ENCODE results near the gene GRIN2B. TPM values are rescaled to one million over a fixed set of nuclear protein-coding genes. Genes with fewer than 3 reads are reported as not detected.

GRIN2B gene
- polyA plus RNA-seq, 1 donor (not counting 4 experiments of a cell fraction or from before 2014, with no cell fraction given) = not detected

- Histone ChIP-seq H3K36me3 (ENCODE audit: control insufficient read depth in 2 of 2, extremely low read depth in 1 of 2, insufficient read depth in 2 of 2, low read length in 2 of 2) (no peaks in the 10 kb centered on the region), H3K4me1 (ENCODE audit: control insufficient read depth, extremely low read depth, insufficient read depth, low read length) (no peaks in the 10 kb centered on the region), H3K4me2 (ENCODE audit: control insufficient read depth, extremely low read depth, insufficient read depth, low read depth, low read length) (no peak overlapping the region), H3K9ac (ENCODE audit: control insufficient read depth, extremely low read depth, insufficient read depth, low read length) (no peak overlapping the region), H3K79me2 (ENCODE audit: control insufficient read depth, insufficient read depth, low read length) (no peaks in the 10 kb centered on the region), H2AFZ (ENCODE audit: control insufficient read depth, low read length) (no peak overlapping the region), H3K9me1 (ENCODE audit: control insufficient read depth, extremely low read depth, insufficient read depth, low read length) (no peaks in the 10 kb centered on the region), H3K27me3 (ENCODE audit: control insufficient read depth, extremely low read depth, insufficient read depth, low read length) (no peaks in the 10 kb centered on the region), H3K27ac (ENCODE audit: control insufficient read depth, insufficient read depth, low read length) (no peak overlapping the region), H3K4me3 (ENCODE audit: control insufficient read depth in 2 of 3, extremely low read depth in 1 of 3, insufficient read depth in 2 of 3, low read depth in 1 of 3, low read length in 3 of 3) (no peak overlapping the region), H3K9me3 (ENCODE audit: control insufficient read depth, low read depth, low read length) (no peaks in the 10 kb centered on the region), H4K20me1 (ENCODE audit: control insufficient read depth, extremely low read depth, insufficient read depth, low read length) (no peaks in the 10 kb centered on the region)
- no peak for FAIRE-seq
- dilution Hi-C loops (cut with MboI; ENCODE audit: extremely low pct_ligation_motif_present, low sequenced_read_pairs) = no loop called here
- TF ChIP-seq EZH2 (IDR thresholded peaks at IDR 0.05; ENCODE audit: low read length) (no peak), CTCF (optimal IDR thresholded peaks at IDR 0.05 in 1 of 3, IDR thresholded peaks at IDR 0.05 in 1 of 3, conservative IDR thresholded peaks at IDR 0.05 in 1 of 3; ENCODE audit: extremely low read depth in 1 of 3, insufficient read depth in 2 of 3, low read length in 3 of 3) (no peak)
- DNase-seq (ENCODE audit: low read depth, low spot score) = no peak
Observed at GRCh38 chr12:14010989-14011388, 29.6 kb upstream of the GRIN2B start.

GRCh38 chr12:14007639-14008038 is 26.2 kb upstream of the GRIN2B start:
- dilution Hi-C loops (cut with MboI; ENCODE audit: extremely low pct_ligation_motif_present, low sequenced_read_pairs) = no loop called here
- H4K20me1 ChIP-seq (ENCODE audit: control insufficient read depth, extremely low read depth, insufficient read depth, low read length) = no peaks in the 10 kb centered on the region
- H3K79me2 ChIP-seq (ENCODE audit: control insufficient read depth, insufficient read depth, low read length) = no peaks in the 10 kb centered on the region
- H3K4me2 ChIP-seq (ENCODE audit: control insufficient read depth, extremely low read depth, insufficient read depth, low read depth, low read length) = no peak overlapping the region
- H3K27ac ChIP-seq (ENCODE audit: control insufficient read depth, insufficient read depth, low read length) = no peak overlapping the region
- no peak overlapping the region for H3K4me3 ChIP-seq (ENCODE audit: control insufficient read depth in 2 of 3, extremely low read depth in 1 of 3, insufficient read depth in 2 of 3, low read depth in 1 of 3, low read length in 3 of 3)
- H3K27me3 ChIP-seq (ENCODE audit: control insufficient read depth, extremely low read depth, insufficient read depth, low read length) = no peaks in the 10 kb centered on the region
- DNase-seq (ENCODE audit: low read depth, low spot score) = no peak
- no peak for FAIRE-seq
- no peak overlapping the region for H3K9ac ChIP-seq (ENCODE audit: control insufficient read depth, extremely low read depth, insufficient read depth, low read length)
- no peaks in the 10 kb centered on the region for H3K9me1 ChIP-seq (ENCODE audit: control insufficient read depth, extremely low read depth, insufficient read depth, low read length)
- no peaks in the 10 kb centered on the region for H3K36me3 ChIP-seq (ENCODE audit: control insufficient read depth in 2 of 2, extremely low read depth in 1 of 2, insufficient read depth in 2 of 2, low read length in 2 of 2)
- H3K9me3 ChIP-seq (ENCODE audit: control insufficient read depth, low read depth, low read length) = no peaks in the 10 kb centered on the region
- TF ChIP-seq CTCF (optimal IDR thresholded peaks at IDR 0.05 in 1 of 3, IDR thresholded peaks at IDR 0.05 in 1 of 3, conservative IDR thresholded peaks at IDR 0.05 in 1 of 3; ENCODE audit: extremely low read depth in 1 of 3, insufficient read depth in 2 of 3, low read length in 3 of 3) (no peak), EZH2 (IDR thresholded peaks at IDR 0.05; ENCODE audit: low read length) (no peak)
- no peaks in the 10 kb centered on the region for H3K4me1 ChIP-seq (ENCODE audit: control insufficient read depth, extremely low read depth, insufficient read depth, low read length)
- H2AFZ ChIP-seq (ENCODE audit: control insufficient read depth, low read length) = no peak overlapping the region
